GM21717 (cell line): ENCODE measurements around the gene TBXT.
"Not testable (repeated sequence)": the region's sequence is repeated elsewhere in the genome, so short reads cannot be mapped to it uniquely, and the experiment has no call there.

Experiments used
- ATAC-seq: cut with Tn5 transposase; IDR thresholded peaks from one replicate; pipeline ENCODE4 v1.9.1; 2021; ENCODE audit warnings: mild to moderate bottlenecking, moderate library complexity; ENCODE audit not compliant: unreplicated experiment

TBXT gene

DNA sequence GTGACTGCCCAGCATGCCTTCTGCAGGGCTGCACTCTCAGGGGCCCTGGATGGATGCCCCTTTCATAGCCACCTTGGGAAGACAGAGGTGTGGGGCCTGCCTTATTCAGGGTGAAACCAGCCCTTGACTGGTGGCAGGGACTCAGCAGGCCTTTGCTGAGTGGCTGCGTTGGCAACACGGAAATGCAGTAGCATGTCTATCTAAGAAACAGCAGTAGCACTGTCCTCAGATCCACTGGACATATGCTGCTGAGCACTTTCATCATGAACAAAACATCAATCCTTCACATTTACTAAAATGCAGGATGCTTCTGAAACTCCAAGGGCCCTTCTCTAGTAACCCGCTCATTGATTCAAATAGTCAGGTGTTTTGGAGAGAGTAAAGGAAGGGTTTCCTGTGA, 4.9 kb upstream of the TBXT start:
- no peak for ATAC-seq

GRCh38 chr6:166169549-166170421, 2.1 kb upstream of the TBXT start:
- no peak for ATAC-seq

DNA sequence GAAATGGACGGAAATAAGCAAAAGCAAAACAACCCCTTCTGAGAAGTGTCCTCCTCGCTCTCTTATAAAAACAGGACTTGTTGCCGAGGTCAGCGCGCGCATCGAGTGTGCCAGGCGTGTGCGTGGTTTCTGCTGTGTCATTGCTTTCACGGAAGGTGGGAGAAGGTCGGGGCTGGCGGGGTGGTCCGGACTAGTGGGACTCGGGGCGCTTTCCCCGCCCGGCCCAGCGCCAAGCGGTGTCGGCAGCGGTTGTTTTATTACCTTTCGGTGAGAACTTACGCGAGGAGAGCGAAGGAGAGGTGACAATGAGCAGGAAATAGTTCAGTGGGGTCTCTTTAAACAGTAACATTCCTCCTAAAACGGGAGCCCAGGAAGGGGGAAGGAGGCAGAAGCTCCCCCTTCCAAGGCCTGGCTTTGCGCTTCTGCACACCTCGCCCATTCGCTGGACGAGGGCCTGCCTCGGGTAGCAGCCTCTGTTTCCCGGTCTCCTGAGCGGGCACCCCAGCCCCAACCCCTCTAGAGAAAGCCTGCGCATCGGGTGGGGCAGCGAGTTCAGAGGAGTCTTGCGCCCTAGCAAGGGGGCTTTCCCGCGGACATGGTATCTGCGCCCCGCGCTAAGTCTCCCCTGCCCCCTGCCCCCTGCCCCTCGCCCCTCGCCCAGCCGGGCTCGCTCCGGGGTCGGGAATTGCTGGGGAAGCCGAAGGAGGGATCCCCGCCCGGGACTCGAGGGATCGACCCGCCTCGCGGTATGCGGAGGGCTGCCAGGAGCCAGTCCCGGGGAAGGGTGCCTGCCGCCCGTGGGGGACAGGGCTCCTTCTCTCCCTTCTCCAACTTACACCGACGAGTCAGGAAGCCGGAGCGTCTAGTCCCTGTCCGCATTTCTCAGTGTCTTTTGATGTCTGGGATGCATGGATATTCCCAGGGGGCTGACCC, 1.2 kb upstream of the TBXT start:
- ATAC-seq: no peak

DNA sequence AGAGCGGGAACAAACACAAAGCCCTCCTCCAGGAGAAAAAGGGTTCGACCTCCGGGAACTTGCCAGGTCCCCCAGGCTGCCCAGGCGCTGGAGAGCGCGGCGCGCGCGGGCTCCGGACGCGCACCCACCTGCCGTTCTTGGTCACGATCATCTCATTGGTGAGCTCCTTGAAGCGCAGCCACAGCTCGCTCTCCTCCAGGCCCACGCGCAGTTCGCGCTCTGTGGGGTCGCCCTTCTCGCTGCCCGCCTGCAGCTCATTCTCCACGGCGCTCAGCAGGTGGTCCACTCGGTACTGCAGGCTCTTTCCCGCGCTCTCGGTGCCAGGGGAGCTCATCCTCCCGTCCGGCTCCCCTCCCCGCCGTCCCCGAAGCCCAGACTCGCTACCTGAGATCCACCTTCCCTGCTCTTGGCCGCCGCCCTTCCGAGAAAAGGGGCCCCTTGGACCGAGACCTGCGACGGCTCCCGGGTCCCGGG, 356 bp downstream of the TBXT start:
- ATAC-seq: no peak

GRCh38 chr6:166166314-166167257, 1.1 kb downstream of the TBXT start:
- no peak for ATAC-seq

GRCh38 chr6:166165558-166166313, 1.9 kb downstream of the TBXT start:
- no peak for ATAC-seq

GRCh38 chr6:166162599-166163342, 4.9 kb downstream of the TBXT start:
- peak; percentile 79 for ATAC-seq

GRCh38 chr6:166157930-166158617, 9.6 kb downstream of the TBXT start:
- ATAC-seq: no peak

- ATAC-seq: no peak
Observed at GRCh38 chr6:166156942-166157341, 10.7 kb downstream of the TBXT start.

DNA sequence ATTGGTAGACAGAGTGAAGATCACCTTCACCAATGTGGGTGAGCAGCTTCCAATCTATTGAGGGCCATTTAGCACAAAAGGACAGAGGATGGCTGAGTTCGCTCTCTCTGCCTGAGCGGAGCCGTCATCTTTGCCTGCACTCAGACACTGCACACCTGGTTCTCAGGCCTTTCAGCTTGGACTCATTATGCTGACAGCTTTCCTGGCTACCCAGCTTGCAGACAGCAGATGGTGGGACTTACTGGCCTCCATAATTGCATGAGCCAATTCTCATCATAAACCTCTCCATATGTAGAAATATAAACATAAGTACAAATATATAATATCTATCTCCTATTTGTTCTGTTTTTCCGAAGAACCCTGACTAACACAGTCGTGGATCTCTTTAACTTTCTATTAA, 13.7 kb downstream of the TBXT start:
- ATAC-seq: no peak

DNA sequence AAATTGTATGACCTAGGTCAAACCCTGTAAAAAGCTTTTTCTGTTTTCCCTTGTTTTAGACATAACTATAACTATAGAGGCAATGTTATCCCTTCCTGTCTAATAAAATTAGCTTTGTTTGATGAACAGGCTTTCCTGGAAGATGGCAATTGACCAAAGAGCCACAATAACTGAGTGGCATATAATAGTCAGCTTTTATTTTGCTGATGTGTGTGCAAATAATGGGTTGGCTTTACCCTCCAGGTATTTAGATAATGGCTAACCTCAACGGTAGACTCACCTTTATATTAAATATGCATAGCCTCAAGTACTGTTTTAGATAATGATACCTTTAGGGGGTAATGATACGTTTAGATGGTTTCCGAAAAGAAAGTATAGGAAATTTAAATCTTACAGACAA, 15.0 kb downstream of the TBXT start:
- no peak for ATAC-seq

GRCh38 chr6:166151798-166152197, 15.9 kb downstream of the TBXT start:
- no peak for ATAC-seq

- no peak for ATAC-seq
Observed at GRCh38 chr6:166145751-166146150, 21.9 kb downstream of the TBXT start.

DNA sequence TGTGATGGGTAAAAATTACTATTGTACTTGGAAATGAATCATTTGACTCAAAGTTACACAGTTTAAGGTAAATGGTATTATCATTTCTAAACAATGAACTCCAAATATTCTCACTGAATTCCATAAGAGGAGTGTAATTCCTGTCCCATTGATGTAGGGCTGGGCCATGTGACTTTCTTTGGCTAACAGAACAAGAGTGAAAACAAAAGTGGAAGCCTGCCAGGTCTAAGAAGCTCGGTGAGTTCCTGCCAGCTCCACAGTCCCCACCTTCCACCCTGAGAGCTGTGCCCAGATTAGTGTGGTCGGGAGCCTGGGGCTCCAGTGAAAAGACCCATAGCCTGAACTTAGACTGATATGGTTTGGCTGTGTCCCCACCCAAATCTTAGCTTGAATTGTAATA, 24.6 kb downstream of the TBXT start:
- no peak for ATAC-seq

GRCh38 chr6:166127624-166128472, 39.8 kb downstream of the TBXT start:
- no peak for ATAC-seq

GRCh38 chr6:166123115-166123514, 44.5 kb downstream of the TBXT start:
- not testable (repeated sequence) for ATAC-seq

GRCh38 chr6:166121726-166122125, 45.9 kb downstream of the TBXT start:
- ATAC-seq: no peak
